AG04450 (cell line): ENCODE results near the gene KLHDC4. TPM values are rescaled to one million over a fixed set of nuclear protein-coding genes. Genes with fewer than 3 reads are reported as not detected.
A peak's percentile ranks its signal among the peaks of the same experiment; 100 is the strongest.

Source experiments
- CTCF ChIA-PET: fragments of 300-600, 350-600 bp; formaldehyde crosslinking; extraction: SDS; loops from one replicate; lab custom pipeline; 2022; ENCODE audit warnings: antibody characterized with exemption, inconsistent platforms; lab: Charles Lee
- POLR2A ChIA-PET: fragments of 350-600 bp; formaldehyde crosslinking; extraction: SDS; loops from one replicate; lab custom pipeline; 2021; ENCODE audit warnings: antibody characterized with exemption, inconsistent platforms; lab: Yijun Ruan, JAX
- DNase-seq: peaks from one replicate; pipeline ENCODE4 v3.0.0-alpha.2; 2011; ENCODE audit warnings: low read depth, low spot score
- H3K27ac ChIP-seq: one replicate; pipeline ENCODE4 v1.5.1; 2012; ENCODE audit warnings: low read depth, low read length, control low read depth
- H3K27me3 ChIP-seq: one replicate; pipeline ENCODE4 v1.6.0; 2012; ENCODE audit warnings: low read length; ENCODE audit not compliant: control insufficient read depth, insufficient read depth
- H3K4me3 ChIP-seq: 2 replicates; pipeline ENCODE4 v1.5.1; 2011; ENCODE audit warnings: mild to moderate bottlenecking, low read depth, low read length, control low read depth
- H3K9me3 ChIP-seq: 2 replicates; pipeline ENCODE4 v1.5.1; 2012; ENCODE audit warnings: low read length; ENCODE audit not compliant: control insufficient read depth, insufficient read depth
- polyA plus RNA-seq: library from polyadenylated mRNA; depleted of rRNA; stranded (reverse); fragments of >200 nt; gene quantifications from 2 replicates; pipeline ENCODE4 v1.2.3, GENCODE V29; 2011
- TF ChIP-seq, protein P1 (sequence below): IDR thresholded peaks from 2 replicates; pipeline ENCODE4 v1.5.1; 2011; ENCODE audit warnings: low read depth, low read length, control low read depth, inconsistent platforms

The KLHDC4 gene
- polyA plus RNA-seq, 1 experiment, result 9.9 TPM

DNA sequence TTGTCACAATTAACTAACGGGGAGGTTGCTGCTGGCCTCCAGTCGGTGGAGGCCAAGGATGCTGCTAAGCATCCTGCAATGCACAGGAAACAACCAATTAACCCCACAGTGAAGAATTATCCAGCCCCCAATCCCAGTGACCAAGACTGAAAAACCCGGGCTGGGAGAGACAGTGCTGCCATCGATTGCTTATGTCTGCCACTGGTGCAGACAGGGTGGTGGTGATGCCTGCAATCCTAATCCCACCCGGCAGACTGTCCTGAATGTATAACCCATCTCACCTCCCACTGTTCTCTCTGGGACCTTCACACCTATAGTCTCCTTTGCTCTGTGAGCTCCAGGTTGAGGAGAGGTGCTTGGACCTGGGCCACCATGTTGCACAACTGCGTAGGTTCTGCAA is 42.3 kb upstream of the KLHDC4 start:
- no peak for DNase-seq
- Histone ChIP-seq H3K4me3 (no peak overlapping the region), H3K27me3 (peaks cover 6% of the 10 kb centered on the region), H3K27ac (no peak overlapping the region), H3K9me3 (peaks cover 19% of the 10 kb centered on the region)
- TF ChIP-seq, protein P1, sequence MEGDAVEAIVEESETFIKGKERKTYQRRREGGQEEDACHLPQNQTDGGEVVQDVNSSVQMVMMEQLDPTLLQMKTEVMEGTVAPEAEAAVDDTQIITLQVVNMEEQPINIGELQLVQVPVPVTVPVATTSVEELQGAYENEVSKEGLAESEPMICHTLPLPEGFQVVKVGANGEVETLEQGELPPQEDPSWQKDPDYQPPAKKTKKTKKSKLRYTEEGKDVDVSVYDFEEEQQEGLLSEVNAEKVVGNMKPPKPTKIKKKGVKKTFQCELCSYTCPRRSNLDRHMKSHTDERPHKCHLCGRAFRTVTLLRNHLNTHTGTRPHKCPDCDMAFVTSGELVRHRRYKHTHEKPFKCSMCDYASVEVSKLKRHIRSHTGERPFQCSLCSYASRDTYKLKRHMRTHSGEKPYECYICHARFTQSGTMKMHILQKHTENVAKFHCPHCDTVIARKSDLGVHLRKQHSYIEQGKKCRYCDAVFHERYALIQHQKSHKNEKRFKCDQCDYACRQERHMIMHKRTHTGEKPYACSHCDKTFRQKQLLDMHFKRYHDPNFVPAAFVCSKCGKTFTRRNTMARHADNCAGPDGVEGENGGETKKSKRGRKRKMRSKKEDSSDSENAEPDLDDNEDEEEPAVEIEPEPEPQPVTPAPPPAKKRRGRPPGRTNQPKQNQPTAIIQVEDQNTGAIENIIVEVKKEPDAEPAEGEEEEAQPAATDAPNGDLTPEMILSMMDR, result no peak
- ChIA-PET POLR2A (interaction anchor here (1.5 kb wide), 1 partner anchor 61 kb away, joined by 4 read pairs; the partner anchor contains the start of gene SLC7A5), CTCF (interaction anchor here (0.6 to 3.1 kb wide), 4 partner anchors 29 to 123 kb away, joined by 3 to 17 read pairs (median 6); no protein-coding TSS in a partner anchor)

DNA sequence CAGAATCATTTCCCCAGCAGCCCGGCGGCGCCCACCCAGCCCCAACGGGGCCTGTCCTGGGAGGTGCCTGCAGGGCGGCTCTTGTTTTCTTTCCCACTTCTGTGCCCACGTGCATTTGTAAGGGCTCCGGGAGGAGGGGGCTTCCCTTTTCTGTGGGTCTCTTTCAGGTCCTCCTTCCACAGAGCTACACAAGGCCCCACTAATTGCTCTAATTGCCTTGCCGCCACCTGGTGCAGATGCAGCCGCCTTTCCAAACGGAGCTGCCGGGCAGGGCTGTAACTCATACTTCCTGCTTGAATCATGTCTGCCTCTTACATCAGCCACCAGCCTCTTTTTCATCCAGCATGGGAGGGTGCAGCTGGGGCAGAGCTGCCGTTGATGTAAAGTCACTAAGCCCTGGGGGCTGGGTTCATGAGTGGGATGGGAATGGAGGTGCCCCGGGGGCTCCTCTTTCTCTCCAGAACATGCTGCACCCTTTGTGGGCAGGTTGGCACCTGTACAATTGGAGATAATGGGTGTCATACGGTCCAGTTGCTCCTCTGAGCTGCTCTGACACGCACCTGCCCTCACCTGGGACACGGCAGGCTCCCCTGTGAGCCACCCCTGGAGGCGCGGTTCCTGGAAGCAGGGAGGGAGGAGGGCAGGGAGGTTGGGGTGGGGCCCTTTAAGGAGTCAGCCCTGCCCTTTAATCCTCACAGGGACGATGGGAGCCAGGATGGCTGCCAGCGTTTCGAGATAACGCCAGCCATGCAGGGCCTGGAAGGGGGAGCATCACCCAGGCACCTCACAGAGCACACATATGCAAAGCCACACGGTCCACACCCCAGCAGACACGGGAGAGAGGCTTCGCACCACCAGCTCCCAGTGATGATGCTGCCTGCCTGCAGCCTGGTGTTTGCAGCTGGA is 41.1 kb upstream of the KLHDC4 start:
- POLR2A ChIA-PET, result interaction anchor here (0.6 to 1.5 kb wide), 7 partner anchors 13 to 87 kb away, joined by 3 to 8 read pairs (median 4); partner anchors contain the start of gene SLC7A5
- DNase-seq, result peak; percentile 78
- CTCF ChIA-PET, result interaction anchor here (0.6 to 3.1 kb wide), 5 partner anchors 11 to 64 kb away, joined by 3 to 17 read pairs (median 8); no protein-coding TSS in a partner anchor
- Histone ChIP-seq H3K27me3 (peaks cover 3% of the 10 kb centered on the region), H3K4me3 (peak overlapping the region; percentile 34), H3K27ac (peak overlapping the region; percentile 89), H3K9me3 (peaks cover 16% of the 10 kb centered on the region)
- TF ChIP-seq, protein P1, result no peak

DNA sequence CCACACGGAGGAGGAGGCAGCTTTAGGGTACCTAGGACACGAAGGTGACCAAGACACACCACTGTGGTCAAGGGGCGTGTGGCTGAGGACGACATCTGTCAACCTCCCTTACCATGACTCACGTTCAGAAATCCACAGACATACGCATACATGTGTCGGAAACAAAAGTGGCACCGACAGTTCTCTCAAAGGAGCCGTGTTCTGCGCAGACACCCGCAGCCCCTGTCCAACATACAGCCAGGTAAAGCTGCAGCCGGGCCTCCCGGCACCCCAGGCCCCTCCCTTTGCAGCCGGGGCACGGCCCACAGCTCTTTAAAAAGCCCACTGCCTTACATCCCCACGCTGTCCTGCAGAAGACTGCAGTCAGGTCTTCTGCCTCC is 40.5 kb upstream of the KLHDC4 start:
- ChIA-PET POLR2A (interaction anchor here (0.6 to 1.1 kb wide), 3 partner anchors 13 to 27 kb away, joined by 4 to 8 read pairs (median 7); no protein-coding TSS in a partner anchor), CTCF (interaction anchor here (0.6 to 3.1 kb wide), 5 partner anchors 12 to 65 kb away, joined by 3 to 17 read pairs (median 8); no protein-coding TSS in a partner anchor)
- Histone ChIP-seq H3K27ac (peak overlapping the region; percentile 89), H3K27me3 (peaks cover 3% of the 10 kb centered on the region), H3K9me3 (peaks cover 16% of the 10 kb centered on the region), H3K4me3 (peak overlapping the region; percentile 34)
- TF ChIP-seq, protein P1, result no peak
- no peak for DNase-seq

DNA sequence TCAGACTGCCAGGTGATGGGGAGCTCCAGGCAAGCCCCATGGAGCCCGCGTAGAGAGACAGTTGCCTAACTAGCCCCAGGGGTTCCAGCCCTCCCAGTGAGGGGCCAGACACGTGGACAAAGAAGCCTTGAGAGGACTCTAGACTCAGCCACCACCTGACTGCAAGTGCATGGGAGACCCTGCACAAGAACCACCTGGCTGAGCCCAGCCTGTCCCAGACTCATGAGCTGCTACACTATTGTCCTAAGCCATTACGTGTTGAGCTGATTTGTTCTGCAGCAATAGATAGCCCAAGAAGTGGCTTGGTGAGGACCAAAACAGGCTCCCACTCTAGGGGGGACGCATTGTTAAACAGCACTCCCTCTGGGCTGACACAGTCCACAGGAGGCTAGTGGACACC is 37.6 kb upstream of the KLHDC4 start:
- DNase-seq, result no peak
- ChIA-PET CTCF (interaction anchor here (0.6 kb wide), 1 partner anchor 39 kb away, joined by 3 read pairs; no protein-coding TSS in a partner anchor), POLR2A (interaction anchor here (0.6 kb wide), 1 partner anchor 10 kb away, joined by 5 read pairs; no protein-coding TSS in a partner anchor)
- H3K9me3 ChIP-seq, result peaks cover 16% of the 10 kb centered on the region
- H3K4me3 ChIP-seq, result no peak overlapping the region
- TF ChIP-seq, protein P1, result no peak
- H3K27me3 ChIP-seq, result peaks cover 3% of the 10 kb centered on the region
- H3K27ac ChIP-seq, result no peak overlapping the region

DNA sequence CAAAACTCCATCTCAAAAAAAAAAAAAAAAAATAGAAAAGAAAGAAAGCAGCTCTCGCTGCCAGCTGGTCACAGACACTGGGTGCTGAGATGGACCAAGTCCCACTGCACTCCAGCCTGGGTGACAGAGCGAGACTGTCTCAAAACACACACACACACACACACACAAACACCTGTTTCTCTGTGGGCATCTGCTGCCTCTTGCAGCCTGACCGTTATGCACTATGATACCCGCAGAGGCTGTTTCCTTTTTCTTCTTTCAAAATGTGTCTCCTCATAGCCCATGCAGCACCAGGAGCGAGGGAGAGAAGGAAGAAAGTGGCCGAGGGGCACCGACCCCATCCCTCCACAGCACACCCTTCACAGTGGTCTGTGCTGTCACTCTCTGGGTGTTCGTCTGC is 36.9 kb upstream of the KLHDC4 start:
- peaks cover 3% of the 10 kb centered on the region for H3K27me3 ChIP-seq
- ChIA-PET POLR2A (interaction anchor here (0.6 kb wide), 1 partner anchor 9 kb away, joined by 5 read pairs; no protein-coding TSS in a partner anchor), CTCF (no interaction called here)
- no peak overlapping the region for H3K27ac ChIP-seq
- TF ChIP-seq, protein P1, result no peak
- peaks cover 11% of the 10 kb centered on the region for H3K9me3 ChIP-seq
- no peak overlapping the region for H3K4me3 ChIP-seq
- no peak for DNase-seq
